ENCODE results near the gene HNRNPLL. TPM values are rescaled to one million over a fixed set of nuclear protein-coding genes. Genes with fewer than 3 reads are reported as not detected.
A peak's percentile ranks its signal among the peaks of the same experiment; 100 is the strongest.

Gene HNRNPLL
- total RNA-seq, 2 donors from 2014 or later, result 54.5 to 88.4 TPM

DNA sequence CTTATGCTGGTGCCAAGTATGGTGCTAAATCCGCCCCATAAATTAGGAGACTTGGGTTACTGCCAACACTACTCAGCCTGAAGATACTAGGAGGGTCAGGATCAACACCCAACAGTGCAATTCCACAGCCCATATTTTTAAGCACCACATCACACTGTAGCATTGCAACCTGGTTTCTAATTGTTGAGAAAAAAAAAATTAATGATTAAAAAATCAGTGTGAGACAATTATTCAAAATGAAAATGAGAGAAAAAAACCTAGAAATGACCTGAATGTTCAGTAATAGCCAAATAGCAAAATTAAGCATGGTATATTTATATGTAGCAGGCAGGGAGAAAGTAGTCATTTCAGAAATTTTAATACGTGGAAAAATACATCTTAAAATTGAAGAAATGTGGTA is 29.2 kb upstream of the HNRNPLL start:
- no peak for ATAC-seq
- H3K27ac Mint-ChIP-seq, result no peak overlapping the region
- H3K36me3 Mint-ChIP-seq, result peaks cover 5% of the 10 kb centered on the region

DNA sequence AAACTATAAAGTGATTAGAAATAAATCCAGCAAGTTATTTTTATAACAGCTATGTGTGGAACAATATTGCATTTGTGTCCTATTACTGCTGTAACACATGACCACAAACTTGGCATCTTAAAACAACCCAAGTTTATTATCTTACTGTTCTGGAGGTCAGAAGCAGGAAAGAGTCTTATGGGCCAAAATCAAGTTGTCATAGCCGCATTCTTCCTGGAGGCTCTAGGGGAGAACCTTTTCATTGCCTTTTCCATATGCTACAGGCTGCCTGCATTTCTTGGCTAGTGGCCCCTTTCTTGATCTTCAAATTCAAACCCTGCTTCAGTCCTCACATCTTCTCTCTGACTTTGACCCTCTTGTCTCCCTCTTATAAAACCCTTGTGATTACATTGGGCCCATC is 27.0 kb upstream of the HNRNPLL start:
- H3K27me3 Mint-ChIP-seq, result no peaks in the 10 kb centered on the region
- peaks cover 5% of the 10 kb centered on the region for H3K36me3 Mint-ChIP-seq
- no peak overlapping the region for H3K4me3 Mint-ChIP-seq
- H3K27ac Mint-ChIP-seq, result no peak overlapping the region
- H3K9me3 Mint-ChIP-seq, result peaks cover 3% of the 10 kb centered on the region
- peaks cover 13 to 20% of the 10 kb centered on the region in 2 donors for H3K4me1 Mint-ChIP-seq (ENCODE audit: low read depth in 2 of 2)
- ATAC-seq, result no peak
- no peak for DNase-seq (ENCODE audit: low spot score)

More for the DNA sequence above, 29.2 kb upstream of the HNRNPLL start:
- no peaks in the 10 kb centered on the region for H3K27me3 Mint-ChIP-seq
- peaks cover 3% of the 10 kb centered on the region for H3K9me3 Mint-ChIP-seq
- H3K4me3 Mint-ChIP-seq, result no peak overlapping the region
- H3K4me1 Mint-ChIP-seq (ENCODE audit: low read depth in 2 of 2), result peaks cover 4 to 12% of the 10 kb centered on the region in 2 donors
- DNase-seq (ENCODE audit: low spot score), result no peak

DNA sequence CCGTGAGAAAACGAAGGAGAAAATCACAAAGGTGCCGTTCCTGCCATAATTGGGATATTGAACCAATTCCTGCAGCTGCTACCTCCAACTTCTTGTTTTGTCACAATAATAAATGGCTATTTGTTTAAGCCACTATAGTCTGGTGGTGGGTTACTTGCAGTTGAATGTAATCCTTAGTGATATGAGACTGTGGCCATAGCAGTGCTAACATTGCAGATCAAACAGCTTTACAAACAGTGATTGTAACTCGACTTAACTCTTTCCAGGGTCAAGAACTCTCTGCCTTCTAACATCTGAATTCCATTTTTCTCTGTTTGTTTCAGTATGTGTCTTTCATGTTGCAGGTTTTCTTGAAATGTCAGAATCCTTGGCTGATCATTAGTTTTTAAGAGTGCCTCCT is 24.7 kb upstream of the HNRNPLL start:
- peaks cover 5% of the 10 kb centered on the region for H3K36me3 Mint-ChIP-seq
- H3K27ac Mint-ChIP-seq, result no peak overlapping the region
- peaks cover 13 to 15% of the 10 kb centered on the region in 2 donors for H3K4me1 Mint-ChIP-seq (ENCODE audit: low read depth in 2 of 2)
- ATAC-seq, result no peak
- peaks cover 0 to 2% of the 10 kb centered on the region in 2 donors for H3K27me3 Mint-ChIP-seq
- H3K9me3 Mint-ChIP-seq, result peaks cover 3% of the 10 kb centered on the region
- no peak for DNase-seq (ENCODE audit: low spot score)
- no peak overlapping the region for H3K4me3 Mint-ChIP-seq

DNA sequence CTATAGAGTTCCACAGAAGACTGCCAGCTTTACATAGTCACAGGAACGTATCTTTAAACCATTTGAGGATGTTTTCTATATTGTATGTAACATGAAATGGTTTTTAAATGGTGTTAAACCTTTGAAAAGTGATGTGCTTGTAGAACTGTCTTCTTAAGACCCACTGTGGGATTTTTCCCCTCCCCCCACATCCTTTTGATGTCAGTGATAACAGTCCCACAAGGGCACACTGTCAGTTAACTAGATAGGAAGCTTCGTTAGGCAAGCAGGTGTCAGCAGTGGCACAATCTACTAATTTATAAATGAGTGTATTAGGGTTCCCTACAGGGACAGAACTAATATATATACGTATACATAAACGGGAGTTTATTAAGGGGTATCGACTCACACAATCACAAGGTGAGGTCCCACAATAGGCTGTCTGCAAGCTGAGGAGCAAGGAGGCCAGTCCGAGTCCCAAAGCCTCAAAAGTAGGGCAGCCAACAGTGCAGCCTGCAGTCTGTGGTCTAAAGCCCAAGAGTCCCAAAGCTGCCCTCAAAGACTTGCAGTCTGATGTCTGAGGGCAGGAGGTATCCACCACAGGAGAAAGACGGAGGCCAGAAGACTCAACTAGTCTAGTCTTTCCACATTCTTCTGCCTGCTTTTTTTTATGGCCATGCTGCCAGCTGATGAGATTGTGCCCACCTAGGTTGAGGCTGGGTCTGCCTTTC is 23.8 kb upstream of the HNRNPLL start:
- DNase-seq (ENCODE audit: low spot score) (no peak), ATAC-seq (peak in 1 of 2 donors; percentile 48)
- H3K4me1 Mint-ChIP-seq (ENCODE audit: low read depth in 2 of 2), result peaks cover 15 to 18% of the 10 kb centered on the region in 2 donors
- H3K4me3 Mint-ChIP-seq, result no peak overlapping the region
- H3K36me3 Mint-ChIP-seq, result peaks cover 5% of the 10 kb centered on the region
- H3K27ac Mint-ChIP-seq, result peak overlapping the region in 1 of 2 donors; percentile 45
- H3K9me3 Mint-ChIP-seq, result peaks cover 3% of the 10 kb centered on the region
- H3K27me3 Mint-ChIP-seq, result peaks cover 0 to 5% of the 10 kb centered on the region in 2 donors

DNA sequence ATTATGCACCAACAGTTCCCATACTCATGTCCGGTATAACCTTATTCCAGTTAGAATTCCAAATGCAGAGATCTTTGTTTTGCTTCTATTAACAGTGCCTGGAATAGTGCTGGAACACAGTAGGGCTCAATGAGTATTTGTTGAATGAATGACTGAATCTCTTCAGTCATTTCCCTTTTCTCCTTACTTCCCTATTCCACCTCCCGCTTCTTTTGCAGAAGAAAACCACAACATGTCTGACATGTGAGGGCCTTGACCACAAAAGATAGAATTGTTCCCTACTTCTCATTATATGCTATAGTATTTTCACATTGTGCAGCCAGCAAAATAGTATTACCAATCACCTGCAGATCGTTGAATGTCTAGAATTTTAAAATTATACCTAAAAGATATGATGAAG is 19.5 kb upstream of the HNRNPLL start:
- H3K9me3 Mint-ChIP-seq, result no peaks in the 10 kb centered on the region
- H3K4me1 Mint-ChIP-seq (ENCODE audit: low read depth in 2 of 2), result peaks cover 15 to 18% of the 10 kb centered on the region in 2 donors
- ATAC-seq, result no peak

DNA sequence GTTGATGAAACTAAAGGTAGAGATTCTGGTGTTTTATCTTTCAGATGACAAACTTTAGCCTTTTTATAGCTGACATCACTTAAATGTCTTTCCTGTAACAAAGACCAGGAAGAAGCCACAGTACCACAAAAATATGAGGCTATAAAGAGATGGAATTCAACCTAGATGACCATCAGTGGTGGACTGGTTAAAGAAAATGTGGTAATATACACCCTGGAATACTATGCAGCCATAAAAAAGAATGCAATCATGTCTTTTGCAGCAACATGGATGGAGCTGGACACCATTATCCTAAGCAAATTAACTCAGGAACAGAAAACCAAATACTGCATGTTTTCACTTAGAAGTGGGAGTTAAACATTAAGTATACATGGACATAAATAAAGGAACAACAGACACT is 18.3 kb upstream of the HNRNPLL start:
- Mint-ChIP-seq H3K27ac (no peak overlapping the region), H3K27me3 (peaks cover 0 to 20% of the 10 kb centered on the region in 2 donors), H3K36me3 (no peaks in the 10 kb centered on the region), H3K4me1 (ENCODE audit: low read depth in 2 of 2) (peaks cover 12% of the 10 kb centered on the region in 2 donors), H3K9me3 (no peaks in the 10 kb centered on the region), H3K4me3 (no peak overlapping the region)
- DNase-seq (ENCODE audit: low spot score) (no peak), ATAC-seq (no peak)

More for the DNA sequence above, 19.5 kb upstream of the HNRNPLL start:
- Mint-ChIP-seq H3K27ac (no peak overlapping the region), H3K4me3 (no peak overlapping the region), H3K27me3 (peaks cover 0 to 14% of the 10 kb centered on the region in 2 donors), H3K36me3 (no peaks in the 10 kb centered on the region)
- DNase-seq (ENCODE audit: low spot score), result no peak

DNA sequence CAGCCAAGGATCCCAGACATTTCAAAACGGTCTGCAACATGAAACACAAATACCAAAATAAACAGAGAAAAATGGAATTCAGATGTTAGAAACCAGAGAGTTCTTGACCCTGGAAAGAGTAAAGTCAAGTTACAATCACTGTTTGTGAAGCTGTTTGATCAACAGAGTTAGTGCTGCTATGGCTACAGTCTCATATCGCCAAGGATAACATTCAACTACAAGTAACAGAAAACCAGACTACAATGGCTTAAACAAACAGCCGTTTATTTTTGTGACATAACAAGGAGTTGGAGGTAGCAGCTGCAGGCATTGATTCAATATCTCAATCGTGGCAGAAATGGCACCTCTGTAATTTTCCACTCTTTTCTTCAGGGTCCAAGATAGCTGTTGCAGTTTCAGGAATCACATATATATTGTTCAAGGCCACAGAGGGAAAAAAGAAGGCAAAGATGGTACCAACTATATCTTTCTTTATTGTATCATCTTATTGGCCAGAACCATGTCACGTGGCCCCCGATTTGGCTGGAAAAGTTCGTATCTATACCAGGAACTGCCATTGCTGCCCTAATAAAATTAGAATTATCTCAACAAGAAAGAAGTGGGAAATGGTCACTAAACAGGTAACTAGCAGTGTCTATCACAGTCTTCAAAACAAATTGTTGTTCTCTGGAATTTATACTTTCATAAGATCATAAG is 17.7 kb upstream of the HNRNPLL start:
- H3K27me3 Mint-ChIP-seq, result peaks cover 0 to 22% of the 10 kb centered on the region in 2 donors
- no peaks in the 10 kb centered on the region for H3K9me3 Mint-ChIP-seq
- ATAC-seq, result no peak
- H3K4me1 Mint-ChIP-seq (ENCODE audit: low read depth in 2 of 2), result peaks cover 11 to 12% of the 10 kb centered on the region in 2 donors
- H3K27ac Mint-ChIP-seq, result no peak overlapping the region
- H3K36me3 Mint-ChIP-seq, result no peaks in the 10 kb centered on the region
- no peak overlapping the region for H3K4me3 Mint-ChIP-seq
- DNase-seq (ENCODE audit: low spot score), result no peak

DNA sequence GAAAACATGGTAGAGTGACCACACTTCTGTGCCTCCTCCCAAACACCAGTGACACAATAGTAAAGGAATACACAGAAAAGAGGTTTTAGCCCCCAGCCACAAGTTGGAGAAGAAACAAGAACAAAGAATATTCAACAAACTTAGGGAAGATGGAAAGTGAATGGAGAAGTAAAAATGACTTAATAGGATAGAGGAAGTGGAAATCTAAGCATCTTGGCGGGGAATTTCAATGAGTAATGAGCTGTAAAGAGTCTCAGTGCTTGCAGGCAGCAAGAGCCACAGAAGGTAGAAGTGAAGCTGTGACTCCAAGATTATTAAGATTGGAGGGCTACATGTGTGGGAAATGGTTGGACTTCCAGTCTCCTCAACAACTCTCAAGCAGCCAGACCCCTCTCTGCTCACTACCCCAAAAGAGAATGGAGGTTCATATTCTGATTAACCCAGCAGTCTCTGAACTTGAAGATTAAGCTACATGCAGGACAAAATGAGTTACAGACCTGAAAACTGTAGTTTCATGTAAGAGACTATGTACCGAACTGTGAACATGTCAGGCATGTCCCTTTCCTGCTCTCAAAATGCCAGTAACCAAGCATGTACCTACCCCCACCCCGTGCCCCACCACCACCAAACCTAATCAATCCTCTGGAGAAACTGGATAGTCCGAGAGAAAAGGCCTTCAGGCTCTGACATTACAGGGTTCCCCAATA is 16.9 kb upstream of the HNRNPLL start:
- Mint-ChIP-seq H3K4me1 (ENCODE audit: low read depth in 2 of 2) (peaks cover 6 to 7% of the 10 kb centered on the region in 2 donors), H3K4me3 (no peak overlapping the region), H3K36me3 (no peaks in the 10 kb centered on the region), H3K27ac (no peak overlapping the region), H3K27me3 (peaks cover 0 to 22% of the 10 kb centered on the region in 2 donors), H3K9me3 (no peaks in the 10 kb centered on the region)
- DNase-seq (ENCODE audit: low spot score) (no peak), ATAC-seq (no peak)

DNA sequence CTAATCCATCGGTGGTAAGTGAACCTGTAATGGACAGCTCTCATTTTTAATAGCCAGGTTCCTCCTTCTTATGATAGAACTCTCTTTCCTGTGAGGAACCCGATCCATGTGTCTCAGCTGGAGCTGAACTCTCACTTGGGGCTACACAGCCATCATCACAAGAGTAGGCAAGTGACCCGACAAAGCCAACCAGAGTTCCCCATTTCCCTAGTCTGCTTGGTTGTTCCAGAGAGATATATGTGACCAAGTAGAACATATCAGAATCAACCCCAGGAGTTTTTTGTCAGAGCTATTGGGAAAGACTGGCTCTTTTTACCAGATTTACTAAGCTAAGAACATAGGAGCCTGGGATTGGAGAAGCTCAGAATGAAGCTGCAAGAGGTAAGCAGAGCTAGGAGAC is 14.6 kb upstream of the HNRNPLL start:
- ATAC-seq (no peak), DNase-seq (ENCODE audit: low spot score) (no peak)
- Mint-ChIP-seq H3K36me3 (no peaks in the 10 kb centered on the region), H3K9me3 (no peaks in the 10 kb centered on the region), H3K4me1 (ENCODE audit: low read depth in 2 of 2) (peaks cover 9 to 20% of the 10 kb centered on the region in 2 donors), H3K27ac (peak overlapping the region in 1 of 2 donors; percentile 56), H3K27me3 (peaks cover 0 to 26% of the 10 kb centered on the region in 2 donors), H3K4me3 (no peak overlapping the region)

DNA sequence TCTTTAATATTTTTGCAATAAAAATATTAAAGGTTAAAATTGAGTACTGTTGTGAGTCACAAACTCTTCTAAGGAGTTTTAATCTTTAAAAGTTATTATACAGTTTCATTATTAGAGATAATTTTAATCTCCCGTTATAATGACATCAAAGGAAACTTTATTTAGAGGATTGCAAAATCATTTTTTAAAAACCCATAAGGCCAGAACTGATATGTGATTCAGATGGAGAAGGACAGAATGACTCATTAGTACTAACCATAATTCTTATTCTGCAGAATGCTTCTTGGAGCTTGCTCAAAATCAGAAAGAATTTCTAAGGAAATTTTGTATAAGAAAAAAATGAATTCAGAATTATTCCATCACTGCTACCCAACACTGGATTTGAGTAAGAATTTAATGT is 12.5 kb upstream of the HNRNPLL start:
- H3K27ac Mint-ChIP-seq, result peak overlapping the region; percentile 1 to 10
- DNase-seq (ENCODE audit: low spot score), result no peak
- no peaks in the 10 kb centered on the region for H3K9me3 Mint-ChIP-seq
- H3K4me1 Mint-ChIP-seq (ENCODE audit: low read depth in 2 of 2), result peaks cover 16 to 29% of the 10 kb centered on the region in 2 donors
- no peak overlapping the region for H3K4me3 Mint-ChIP-seq
- peaks cover 0 to 25% of the 10 kb centered on the region in 2 donors for H3K27me3 Mint-ChIP-seq
- peak; percentile 68 to 69 for ATAC-seq
- no peaks in the 10 kb centered on the region for H3K36me3 Mint-ChIP-seq

DNA sequence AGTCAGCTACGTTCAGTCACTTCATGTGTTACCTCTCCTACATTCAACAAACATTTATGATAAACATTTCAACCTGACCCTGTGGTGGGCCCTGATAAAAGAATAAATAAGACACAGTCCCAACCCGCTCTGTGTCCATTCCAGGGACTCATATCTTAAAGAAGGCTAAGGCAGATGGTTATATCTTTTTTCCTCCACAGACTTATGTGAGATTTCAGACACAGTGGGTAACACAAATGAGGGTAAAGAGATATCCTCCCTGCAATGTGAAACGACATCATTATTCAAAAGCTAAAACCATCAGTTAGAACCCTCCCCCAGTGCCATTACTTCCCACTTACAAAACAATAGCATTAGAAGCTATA is 11.1 kb upstream of the HNRNPLL start:
- H3K36me3 Mint-ChIP-seq, result peaks cover 4% of the 10 kb centered on the region
- H3K27ac Mint-ChIP-seq, result peak overlapping the region; percentile 1 to 77
- H3K27me3 Mint-ChIP-seq, result peaks cover 5 to 25% of the 10 kb centered on the region in 2 donors
- DNase-seq (ENCODE audit: low spot score) (no peak), ATAC-seq (no peak)
- H3K4me3 Mint-ChIP-seq, result no peak overlapping the region
- H3K4me1 Mint-ChIP-seq (ENCODE audit: low read depth in 2 of 2), result peaks cover 20 to 34% of the 10 kb centered on the region in 2 donors
- no peaks in the 10 kb centered on the region for H3K9me3 Mint-ChIP-seq

DNA sequence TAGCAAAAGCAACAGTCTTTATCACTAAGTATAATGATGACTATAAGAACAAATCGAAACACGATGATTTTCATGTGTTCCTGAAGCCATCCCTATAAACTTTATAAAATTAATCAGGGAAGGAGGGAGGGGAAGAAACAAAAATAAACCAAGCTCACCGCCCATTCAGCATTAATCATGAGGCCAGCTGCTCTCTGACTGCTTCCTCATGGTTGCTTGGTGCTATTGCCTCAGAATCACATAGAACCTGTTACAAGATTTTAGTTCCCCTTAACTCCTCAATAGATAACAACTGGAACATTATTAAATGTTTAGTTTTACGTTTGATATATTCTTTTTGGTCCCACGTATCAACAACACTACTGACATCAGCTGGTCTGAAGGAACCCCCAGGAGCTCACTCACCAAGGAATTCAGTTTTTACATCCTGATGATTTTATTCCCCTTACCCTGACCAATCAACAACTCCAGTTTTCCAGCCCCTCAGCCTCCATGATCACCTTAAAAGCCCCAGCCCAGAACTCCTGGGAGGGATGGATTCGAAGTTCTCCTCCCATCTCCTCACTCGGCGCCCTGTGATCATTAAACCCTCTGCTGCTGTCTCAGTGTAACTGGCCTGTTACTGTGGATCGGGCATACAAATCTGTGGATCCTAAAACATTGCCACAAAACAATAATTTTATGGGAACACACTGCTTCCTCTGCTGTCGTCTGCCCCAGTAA is 10.6 kb upstream of the HNRNPLL start:
- Mint-ChIP-seq H3K36me3 (peaks cover 5% of the 10 kb centered on the region), H3K27me3 (peaks cover 8 to 25% of the 10 kb centered on the region in 2 donors), H3K27ac (peak overlapping the region in 1 of 2 donors; percentile 77), H3K4me1 (ENCODE audit: low read depth in 2 of 2) (peaks cover 22 to 39% of the 10 kb centered on the region in 2 donors), H3K9me3 (no peaks in the 10 kb centered on the region), H3K4me3 (peak overlapping the region; percentile 48)
- no peak for DNase-seq (ENCODE audit: low spot score)
- no peak for ATAC-seq
